Measurements from ENCODE around the gene WIPF3. TPM values are rescaled to one million over a fixed set of nuclear protein-coding genes. Genes with fewer than 3 reads are reported as not detected.

The WIPF3 gene
- total RNA-seq, 1 experiment from 2014 or later: 0.26 TPM

DNA sequence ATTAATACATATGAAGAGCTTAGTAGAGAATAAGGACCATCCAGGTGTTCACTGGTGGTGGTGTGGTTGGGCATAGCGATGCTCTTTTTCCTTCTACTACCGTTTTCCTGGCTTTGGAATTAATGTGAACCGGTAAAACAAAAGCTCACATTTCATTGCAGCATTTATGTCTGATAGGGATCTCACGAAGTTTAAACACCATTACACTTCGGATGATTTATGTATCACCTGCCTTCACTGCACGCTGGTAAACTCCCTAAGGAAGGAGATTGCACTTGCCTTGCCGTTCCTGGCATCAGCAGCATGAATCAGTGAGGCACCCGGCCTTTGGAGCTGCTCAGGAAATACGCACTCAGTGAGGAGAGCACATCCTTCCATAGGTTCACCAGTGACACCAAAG lies 47.5 kb downstream of the WIPF3 start:
- TF ChIP-seq, protein P1, sequence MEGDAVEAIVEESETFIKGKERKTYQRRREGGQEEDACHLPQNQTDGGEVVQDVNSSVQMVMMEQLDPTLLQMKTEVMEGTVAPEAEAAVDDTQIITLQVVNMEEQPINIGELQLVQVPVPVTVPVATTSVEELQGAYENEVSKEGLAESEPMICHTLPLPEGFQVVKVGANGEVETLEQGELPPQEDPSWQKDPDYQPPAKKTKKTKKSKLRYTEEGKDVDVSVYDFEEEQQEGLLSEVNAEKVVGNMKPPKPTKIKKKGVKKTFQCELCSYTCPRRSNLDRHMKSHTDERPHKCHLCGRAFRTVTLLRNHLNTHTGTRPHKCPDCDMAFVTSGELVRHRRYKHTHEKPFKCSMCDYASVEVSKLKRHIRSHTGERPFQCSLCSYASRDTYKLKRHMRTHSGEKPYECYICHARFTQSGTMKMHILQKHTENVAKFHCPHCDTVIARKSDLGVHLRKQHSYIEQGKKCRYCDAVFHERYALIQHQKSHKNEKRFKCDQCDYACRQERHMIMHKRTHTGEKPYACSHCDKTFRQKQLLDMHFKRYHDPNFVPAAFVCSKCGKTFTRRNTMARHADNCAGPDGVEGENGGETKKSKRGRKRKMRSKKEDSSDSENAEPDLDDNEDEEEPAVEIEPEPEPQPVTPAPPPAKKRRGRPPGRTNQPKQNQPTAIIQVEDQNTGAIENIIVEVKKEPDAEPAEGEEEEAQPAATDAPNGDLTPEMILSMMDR (conservative IDR thresholded peaks at IDR 0.05): no peak
- TF ChIP-seq EZH2 (IDR thresholded peaks at IDR 0.05; ENCODE audit: low read depth): no peak
- Histone ChIP-seq H3K27ac (no peak overlapping the region), H3K9me2 (ENCODE audit: insufficient read depth) (no peaks in the 10 kb centered on the region), H3K79me2 (ENCODE audit: low read depth) (no peaks in the 10 kb centered on the region), H3K27me3 (ENCODE audit: insufficient read depth, low read depth) (no peaks in the 10 kb centered on the region), H4K20me1 (ENCODE audit: insufficient read depth) (no peaks in the 10 kb centered on the region), H3F3A (ENCODE audit: insufficient read depth, low read depth) (no peaks in the 10 kb centered on the region; the same call in 1 of the 2 replicates), H3K9me3 (ENCODE audit: insufficient read depth, low read depth) (no peaks in the 10 kb centered on the region), H2AFZ (no peak overlapping the region), H3K36me3 (ENCODE audit: low read depth) (no peaks in the 10 kb centered on the region), H3K4me1 (replicated peaks; ENCODE audit: insufficient read depth) (peaks cover 25% of the 10 kb centered on the region), H3K4me3 (no peak overlapping the region), H3K4me2 (no peak overlapping the region)
- DNase-seq: no peak
- no TSS peak for BruUV-seq (replicated peaks)
- intact Hi-C loops (cut with micrococcal nuclease; ENCODE audit: unreplicated experiment): no loop called here
- ChIA-PET POLR2A (ENCODE audit: unreplicated experiment) (no interaction called here), CTCF (no interaction called here)

GRCh38 chr7:29854257-29854938 lies 48.1 kb downstream of the WIPF3 start:
- DNase-seq: peak; percentile 28 to 85
- BruUV-seq (replicated peaks): no TSS peak
- no peaks in the 10 kb centered on the region; the same call in 1 of the 2 replicates for H3F3A ChIP-seq (ENCODE audit: insufficient read depth, low read depth)
- H3K4me2 ChIP-seq: peak overlapping the region; percentile 40
- no peaks in the 10 kb centered on the region for H4K20me1 ChIP-seq (ENCODE audit: insufficient read depth)
- H3K27me3 ChIP-seq (ENCODE audit: insufficient read depth, low read depth): no peaks in the 10 kb centered on the region
- no peaks in the 10 kb centered on the region for H3K9me2 ChIP-seq (ENCODE audit: insufficient read depth)
- H3K4me3 ChIP-seq: no peak overlapping the region
- no peaks in the 10 kb centered on the region for H3K36me3 ChIP-seq (ENCODE audit: low read depth)
- ChIA-PET CTCF (no interaction called here), POLR2A (ENCODE audit: unreplicated experiment) (no interaction called here)
- peak overlapping the region; percentile 17; the same call in 1 of the 2 replicates for H2AFZ ChIP-seq
- no peak for TF ChIP-seq EZH2 (IDR thresholded peaks at IDR 0.05; ENCODE audit: low read depth)
- TF ChIP-seq, protein P1 (conservative IDR thresholded peaks at IDR 0.05): peak; percentile 58
- no peaks in the 10 kb centered on the region for H3K79me2 ChIP-seq (ENCODE audit: low read depth)
- H3K27ac ChIP-seq: no peak overlapping the region
- H3K9me3 ChIP-seq (ENCODE audit: insufficient read depth, low read depth): no peaks in the 10 kb centered on the region
- intact Hi-C loops (cut with micrococcal nuclease; ENCODE audit: unreplicated experiment): no loop called here
- H3K4me1 ChIP-seq (replicated peaks; ENCODE audit: insufficient read depth): peaks cover 25% of the 10 kb centered on the region

GRCh38 chr7:29857654-29858053 lies 51.3 kb downstream of the WIPF3 start:
- no peaks in the 10 kb centered on the region for H3K27me3 ChIP-seq (ENCODE audit: insufficient read depth, low read depth)
- no peaks in the 10 kb centered on the region for H4K20me1 ChIP-seq (ENCODE audit: insufficient read depth)
- H3K4me2 ChIP-seq: no peak overlapping the region
- H3F3A ChIP-seq (ENCODE audit: insufficient read depth, low read depth): no peaks in the 10 kb centered on the region; the same call in 1 of the 2 replicates
- CTCF ChIA-PET: no interaction called here
- POLR2A ChIA-PET (ENCODE audit: unreplicated experiment): no interaction called here
- no peaks in the 10 kb centered on the region for H3K9me3 ChIP-seq (ENCODE audit: insufficient read depth, low read depth)
- no peak overlapping the region for H3K27ac ChIP-seq
- TF ChIP-seq, protein P1 (conservative IDR thresholded peaks at IDR 0.05): no peak
- TF ChIP-seq EZH2 (IDR thresholded peaks at IDR 0.05; ENCODE audit: low read depth): no peak
- H2AFZ ChIP-seq: no peak overlapping the region
- no peaks in the 10 kb centered on the region for H3K9me2 ChIP-seq (ENCODE audit: insufficient read depth)
- no peaks in the 10 kb centered on the region for H3K36me3 ChIP-seq (ENCODE audit: low read depth)
- no peaks in the 10 kb centered on the region for H3K79me2 ChIP-seq (ENCODE audit: low read depth)
- no peak overlapping the region for H3K4me3 ChIP-seq
- no peak for DNase-seq
- intact Hi-C loops (cut with micrococcal nuclease; ENCODE audit: unreplicated experiment): no loop called here
- no TSS peak for BruUV-seq (replicated peaks)
- peaks cover 18% of the 10 kb centered on the region for H3K4me1 ChIP-seq (replicated peaks; ENCODE audit: insufficient read depth)
